Loucy (cell line): ENCODE data around the gene OR2H2.

ENCODE experiments used
- H2AFZ ChIP-seq: fragments of 200-600 bp; sonication (generic); 2 replicates; pipeline ENCODE4 v1.6.0; 2016; ENCODE audit warnings: antibody characterized with exemption, mild to moderate bottlenecking, low read length, moderate library complexity
- H3F3A ChIP-seq: fragments of 200-600 bp; 2 replicates; pipeline ENCODE4 v1.6.0; 2016; ENCODE audit warnings: antibody characterized with exemption, low read depth, mild to moderate bottlenecking
- H3K27me3 ChIP-seq: fragments of 200-600 bp; sonication (generic); 2 replicates; pipeline ENCODE4 v1.6.1; 2014; ENCODE audit warnings: low read length, mild to moderate bottlenecking; ENCODE audit not compliant: insufficient read depth, poor library complexity, severe bottlenecking
- H3K36me3 ChIP-seq: fragments of 200-600 bp; sonication (generic); 2 replicates; pipeline ENCODE4 v1.6.1; 2016; ENCODE audit warnings: low read length; ENCODE audit not compliant: insufficient read depth
- H3K4me1 ChIP-seq: fragments of 200-600 bp; sonication (generic); 2 replicates; pipeline ENCODE4 v1.5.1; 2014; ENCODE audit warnings: low read length, mild to moderate bottlenecking; ENCODE audit not compliant: insufficient read depth, poor library complexity, severe bottlenecking
- H3K4me2 ChIP-seq: fragments of 200-600 bp; sonication (generic); 2 replicates; pipeline ENCODE4 v1.6.0; 2014; ENCODE audit warnings: antibody characterized with exemption, low read length, low read depth, mild to moderate bottlenecking; ENCODE audit not compliant: poor library complexity, severe bottlenecking
- H3K4me3 ChIP-seq: fragments of 200-600 bp; sonication (generic); 2 replicates; pipeline ENCODE4 v1.5.1; 2014; ENCODE audit warnings: low read length, mild to moderate bottlenecking, mixed read lengths; ENCODE audit not compliant: poor library complexity, severe bottlenecking
- H3K79me2 ChIP-seq: fragments of 200-600 bp; sonication (generic); 2 replicates; pipeline ENCODE4 v1.6.1; 2014; ENCODE audit warnings: low read length; ENCODE audit not compliant: insufficient read depth
- H3K9ac ChIP-seq: fragments of 200-600 bp; sonication (generic); 2 replicates; pipeline ENCODE4 v1.6.0; 2014; ENCODE audit warnings: mild to moderate bottlenecking, low read depth, low read length, moderate library complexity; ENCODE audit not compliant: poor library complexity, severe bottlenecking
- H3K9me2 ChIP-seq: fragments of 200-600 bp; sonication (generic); replicated peaks from 2 replicates; pipeline ENCODE4 v1.6.1; 2016; ENCODE audit warnings: low read depth, low read length, mixed read lengths
- H3K9me3 ChIP-seq: fragments of 200-600 bp; sonication (generic); 2 replicates; pipeline ENCODE4 v1.6.1; 2014; ENCODE audit warnings: mild to moderate bottlenecking, antibody characterized with exemption, low read length, low read depth; ENCODE audit not compliant: insufficient read depth
- H4K20me1 ChIP-seq: fragments of 200-600 bp; sonication (generic); 2 replicates; pipeline ENCODE4 v1.6.0; 2014; ENCODE audit warnings: antibody characterized with exemption, low read length, mild to moderate bottlenecking; ENCODE audit not compliant: insufficient read depth, poor library complexity, severe bottlenecking
- CTCF ChIP-seq: fragments of 200-600 bp; sonication (generic); conservative IDR thresholded peaks from 2 replicates; pipeline ENCODE4 v1.5.1; 2014; ENCODE audit warnings: mild to moderate bottlenecking, antibody characterized with exemption, low read length
- EZH2phosphoT487 ChIP-seq: fragments of 200-600 bp; IDR thresholded peaks from 2 replicates; pipeline ENCODE4 v1.6.1; 2018; ENCODE audit warnings: antibody characterized with exemption, mild to moderate bottlenecking, moderate library complexity, borderline replicate concordance

Gene OR2H2

GRCh38 chr6:29608131-29608530 is 23.2 kb downstream of the OR2H2 start:
- Histone ChIP-seq H3K79me2 (no peaks in the 10 kb centered on the region), H3K36me3 (no peaks in the 10 kb centered on the region; the same call in 1 of the 2 replicates), H3K4me2 (no peak overlapping the region), H3K4me3 (no peak overlapping the region), H3K9me3 (no peaks in the 10 kb centered on the region), H3K4me1 (no peaks in the 10 kb centered on the region), H3K9ac (no peak overlapping the region), H3K27me3 (no peaks in the 10 kb centered on the region), H2AFZ (no peak overlapping the region), H3F3A (no peaks in the 10 kb centered on the region), H4K20me1 (no peaks in the 10 kb centered on the region), H3K9me2 (no peaks in the 10 kb centered on the region)
- TF ChIP-seq CTCF = no peak

- TF ChIP-seq CTCF (no peak), EZH2phosphoT487 (no peak)
- no peaks in the 10 kb centered on the region; the same call in 1 of the 2 replicates for H3K36me3 ChIP-seq
These were observed 25.6 kb downstream of the OR2H2 start for GRCh38 chr6:29610540-29610939.

GRCh38 chr6:29611426-29611825 is 26.5 kb downstream of the OR2H2 start:
- Histone ChIP-seq H3K27me3 (no peaks in the 10 kb centered on the region), H3K4me1 (no peaks in the 10 kb centered on the region), H3F3A (no peaks in the 10 kb centered on the region), H2AFZ (no peak overlapping the region), H3K4me3 (no peak overlapping the region), H3K9me3 (no peaks in the 10 kb centered on the region), H4K20me1 (no peaks in the 10 kb centered on the region), H3K9me2 (no peaks in the 10 kb centered on the region), H3K36me3 (no peaks in the 10 kb centered on the region; the same call in 1 of the 2 replicates), H3K9ac (no peak overlapping the region), H3K79me2 (no peaks in the 10 kb centered on the region), H3K4me2 (no peak overlapping the region)
- no peak for TF ChIP-seq CTCF
- TF ChIP-seq EZH2phosphoT487 = no peak

More at GRCh38 chr6:29610540-29610939, 25.6 kb downstream of the OR2H2 start:
- Histone ChIP-seq H3K4me2 (no peak overlapping the region), H3K4me3 (no peak overlapping the region), H3K9me3 (no peaks in the 10 kb centered on the region), H3K27me3 (no peaks in the 10 kb centered on the region), H4K20me1 (no peaks in the 10 kb centered on the region), H3K9me2 (no peaks in the 10 kb centered on the region), H3K9ac (no peak overlapping the region), H2AFZ (no peak overlapping the region), H3K4me1 (no peaks in the 10 kb centered on the region), H3F3A (no peaks in the 10 kb centered on the region), H3K79me2 (no peaks in the 10 kb centered on the region)
